Stimulated activated naive B cell treated with anti-CD40 and anti-IgM and Interleukin-4, amounts not matched to agents 10 μg/mL and 1 μg/mL and 100 μg/mL, for 72 hours (primary cell): Measurements from ENCODE around the gene IL7R.

Experiments
- ATAC-seq, 2 donors: fragments of 150-1000 bp; cut with Tn5 transposase; replicated peaks; 2 replicates each; pipeline ENCODE4 v1.10.0; 2021; ENCODE audit warnings: moderate library complexity in 1 of 2
- DNase-seq: peaks from one replicate; pipeline ENCODE4 v3.0.0; 2021
- H3K27ac Mint-ChIP-seq: one replicate; pipeline ENCODE4 v1.8.0; 2022; ENCODE audit warnings: mild to moderate bottlenecking, mixed read lengths
- H3K27me3 Mint-ChIP-seq, 2 donors: one replicate each; pipeline ENCODE4 v1.8.0; 2022; ENCODE audit warnings: mixed read lengths in 2 of 2
- H3K36me3 Mint-ChIP-seq, 2 donors: one replicate each; pipeline ENCODE4 v1.8.0; 2022; ENCODE audit warnings: mixed read lengths in 2 of 2, mild to moderate bottlenecking in 1 of 2
- H3K4me1 Mint-ChIP-seq, 2 donors: one replicate each; pipeline ENCODE4 v1.8.0; 2022; ENCODE audit warnings: mixed read lengths in 2 of 2, mild to moderate bottlenecking in 1 of 2
- H3K4me3 Mint-ChIP-seq, 2 donors: one replicate each; pipeline ENCODE4 v1.8.0; 2022; ENCODE audit warnings: mild to moderate bottlenecking in 2 of 2, mixed read lengths in 2 of 2, moderate library complexity in 1 of 2
- H3K9me3 Mint-ChIP-seq, 2 donors: one replicate each; pipeline ENCODE4 v1.8.0; 2022; ENCODE audit warnings: mixed read lengths in 2 of 2, mild to moderate bottlenecking in 1 of 2

IL7R gene, protein sequence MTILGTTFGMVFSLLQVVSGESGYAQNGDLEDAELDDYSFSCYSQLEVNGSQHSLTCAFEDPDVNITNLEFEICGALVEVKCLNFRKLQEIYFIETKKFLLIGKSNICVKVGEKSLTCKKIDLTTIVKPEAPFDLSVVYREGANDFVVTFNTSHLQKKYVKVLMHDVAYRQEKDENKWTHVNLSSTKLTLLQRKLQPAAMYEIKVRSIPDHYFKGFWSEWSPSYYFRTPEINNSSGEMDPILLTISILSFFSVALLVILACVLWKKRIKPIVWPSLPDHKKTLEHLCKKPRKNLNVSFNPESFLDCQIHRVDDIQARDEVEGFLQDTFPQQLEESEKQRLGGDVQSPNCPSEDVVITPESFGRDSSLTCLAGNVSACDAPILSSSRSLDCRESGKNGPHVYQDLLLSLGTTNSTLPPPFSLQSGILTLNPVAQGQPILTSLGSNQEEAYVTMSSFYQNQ

DNA sequence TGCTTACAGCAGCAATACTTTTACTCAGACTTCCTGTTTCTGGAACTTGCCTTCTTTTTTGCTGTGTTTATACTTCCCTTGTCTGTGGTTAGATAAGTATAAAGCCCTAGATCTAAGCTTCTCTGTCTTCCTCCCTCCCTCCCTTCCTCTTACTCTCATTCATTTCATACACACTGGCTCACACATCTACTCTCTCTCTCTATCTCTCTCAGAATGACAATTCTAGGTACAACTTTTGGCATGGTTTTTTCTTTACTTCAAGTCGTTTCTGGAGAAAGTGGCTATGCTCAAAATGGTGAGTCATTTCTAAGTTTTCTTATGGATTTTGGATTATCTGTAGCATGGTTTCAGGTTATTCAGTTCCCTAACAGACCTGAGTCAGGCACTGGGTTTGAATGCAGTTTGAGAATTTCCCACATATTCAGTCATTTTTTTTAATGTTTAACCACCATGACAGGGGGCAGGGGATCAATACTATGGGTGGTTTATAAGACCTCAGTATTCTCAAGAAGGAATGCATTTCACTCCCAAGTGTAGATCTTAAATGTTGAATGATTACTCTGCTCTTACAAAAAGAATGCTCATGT is at the start of gene IL7R:
IL7R (plus strand) TSS at position 127 of the 587 bp plus-strand sequence; CDS start at position 214, 87 bp downstream.
- ATAC-seq = peak; percentile 60 to 65
- Mint-ChIP-seq H3K4me1 (peaks cover 21 to 69% of the 10 kb centered on the region in 2 donors), H3K27me3 (no peaks in the 10 kb centered on the region), H3K27ac (peak within 1 kb of the TSS; percentile 26), H3K9me3 (no peaks in the 10 kb centered on the region), H3K36me3 (peaks cover 9 to 11% of the 10 kb centered on the region in 2 donors), H3K4me3 (peak within 1 kb of the TSS; percentile 42 to 62)
- no peak for DNase-seq

- Mint-ChIP-seq H3K4me1 (no peaks in the 10 kb centered on the region), H3K4me3 (no peak overlapping the region), H3K27ac (no peak overlapping the region), H3K9me3 (no peaks in the 10 kb centered on the region), H3K36me3 (no peaks in the 10 kb centered on the region), H3K27me3 (no peaks in the 10 kb centered on the region)
- DNase-seq (no peak), ATAC-seq (no peak)
These were observed 46.1 kb upstream of the IL7R start for GRCh38 chr5:35810601-35811000.

DNA sequence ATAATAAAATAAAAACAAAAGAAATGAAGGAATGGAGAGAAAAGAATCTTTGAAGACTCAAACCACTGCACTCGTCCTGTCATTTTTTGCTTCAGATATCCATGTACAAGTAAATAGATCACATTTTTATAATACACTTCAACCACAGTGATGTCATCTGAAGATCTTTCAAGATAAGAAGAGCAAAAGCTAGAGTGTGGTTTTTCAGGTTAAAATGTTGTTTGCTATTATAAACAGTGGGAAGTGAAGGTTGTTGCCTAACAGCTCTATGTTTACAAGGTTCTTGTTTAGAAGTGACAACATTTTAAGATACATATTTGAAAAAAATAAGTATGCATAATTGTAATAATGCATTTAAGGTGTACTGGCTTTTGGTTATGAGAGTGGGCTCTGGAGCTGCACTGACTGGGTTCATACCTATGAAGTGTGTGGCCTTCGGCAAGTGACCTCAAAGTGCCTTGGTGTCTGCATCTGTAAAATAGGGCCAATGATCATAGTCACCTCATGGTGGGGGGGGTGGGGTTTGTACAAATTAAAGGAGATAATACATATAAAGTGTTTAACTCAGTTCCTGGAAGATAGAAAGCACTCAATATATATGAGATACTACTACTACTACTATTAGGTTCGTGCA is 45.5 kb upstream of the IL7R start:
- Mint-ChIP-seq H3K9me3 (no peaks in the 10 kb centered on the region), H3K4me1 (no peaks in the 10 kb centered on the region), H3K4me3 (no peak overlapping the region), H3K27me3 (no peaks in the 10 kb centered on the region), H3K36me3 (no peaks in the 10 kb centered on the region), H3K27ac (no peak overlapping the region)
- DNase-seq (no peak), ATAC-seq (no peak)

DNA sequence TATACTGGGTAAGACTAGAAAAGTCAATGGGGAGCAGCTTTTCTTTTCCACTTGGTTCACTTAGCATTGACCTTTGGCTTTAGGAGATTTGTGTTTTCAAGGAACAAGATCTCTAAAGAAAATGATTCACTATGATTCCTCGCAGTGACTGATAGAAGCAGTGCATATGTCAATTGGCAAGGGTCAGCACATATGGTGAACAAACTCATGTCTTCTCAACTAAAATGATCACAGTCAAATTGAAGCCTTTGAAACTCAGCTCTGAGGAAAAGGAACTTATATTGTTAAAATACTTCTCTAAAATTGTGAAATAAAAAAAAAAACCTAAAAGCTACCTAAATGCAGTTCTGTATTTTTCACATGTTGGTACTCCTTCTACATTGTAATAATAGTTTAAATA is 43.2 kb upstream of the IL7R start:
- Mint-ChIP-seq H3K36me3 (no peaks in the 10 kb centered on the region), H3K4me1 (no peaks in the 10 kb centered on the region), H3K27ac (no peak overlapping the region), H3K9me3 (no peaks in the 10 kb centered on the region), H3K4me3 (no peak overlapping the region), H3K27me3 (no peaks in the 10 kb centered on the region)
- DNase-seq = no peak
- no peak for ATAC-seq

DNA sequence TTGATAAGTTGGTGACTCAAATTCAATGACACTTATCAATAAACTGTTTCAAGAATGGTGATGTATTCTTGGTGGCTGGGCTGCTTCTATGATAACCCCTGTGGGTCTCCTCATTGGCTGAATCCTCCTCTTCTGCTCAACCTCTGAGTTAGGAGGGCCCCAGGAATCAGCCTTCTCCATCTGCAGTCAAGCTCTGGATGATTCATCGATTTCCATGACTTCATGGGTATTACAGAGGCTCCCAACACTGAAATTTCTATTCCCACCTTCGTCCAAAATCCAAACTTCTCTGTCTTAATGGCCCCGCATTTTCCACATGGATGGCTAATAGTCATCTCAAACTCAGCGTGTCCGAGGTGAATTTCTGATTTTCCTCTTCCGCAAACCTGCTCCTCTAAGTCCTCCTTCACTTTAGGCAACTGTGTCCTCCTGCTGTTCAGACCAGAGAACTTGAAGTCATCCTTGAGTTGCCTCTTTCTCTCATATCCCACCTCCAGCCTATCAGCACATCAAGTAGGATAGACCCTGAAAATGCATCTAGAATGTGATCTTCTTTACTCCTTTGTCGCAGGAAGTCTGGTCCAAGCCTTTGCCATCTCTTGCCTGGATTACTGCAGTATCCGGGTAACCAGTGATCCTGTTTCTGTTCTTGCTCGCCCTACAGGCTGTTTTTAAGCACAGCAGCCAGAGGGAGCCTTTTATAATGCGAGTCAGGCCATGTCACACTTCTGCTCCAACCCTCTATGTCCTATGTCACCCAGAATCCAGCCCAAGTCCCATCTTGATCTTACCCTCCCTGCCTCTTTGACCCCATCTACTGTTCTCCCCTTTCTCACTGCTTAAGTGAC is 41.4 kb upstream of the IL7R start:
- Mint-ChIP-seq H3K9me3 (no peaks in the 10 kb centered on the region), H3K27me3 (no peaks in the 10 kb centered on the region), H3K4me1 (peaks cover 0 to 1% of the 10 kb centered on the region in 2 donors), H3K36me3 (no peaks in the 10 kb centered on the region), H3K27ac (no peak overlapping the region), H3K4me3 (no peak overlapping the region)
- DNase-seq = no peak
- peak; percentile 38 to 50 for ATAC-seq

DNA sequence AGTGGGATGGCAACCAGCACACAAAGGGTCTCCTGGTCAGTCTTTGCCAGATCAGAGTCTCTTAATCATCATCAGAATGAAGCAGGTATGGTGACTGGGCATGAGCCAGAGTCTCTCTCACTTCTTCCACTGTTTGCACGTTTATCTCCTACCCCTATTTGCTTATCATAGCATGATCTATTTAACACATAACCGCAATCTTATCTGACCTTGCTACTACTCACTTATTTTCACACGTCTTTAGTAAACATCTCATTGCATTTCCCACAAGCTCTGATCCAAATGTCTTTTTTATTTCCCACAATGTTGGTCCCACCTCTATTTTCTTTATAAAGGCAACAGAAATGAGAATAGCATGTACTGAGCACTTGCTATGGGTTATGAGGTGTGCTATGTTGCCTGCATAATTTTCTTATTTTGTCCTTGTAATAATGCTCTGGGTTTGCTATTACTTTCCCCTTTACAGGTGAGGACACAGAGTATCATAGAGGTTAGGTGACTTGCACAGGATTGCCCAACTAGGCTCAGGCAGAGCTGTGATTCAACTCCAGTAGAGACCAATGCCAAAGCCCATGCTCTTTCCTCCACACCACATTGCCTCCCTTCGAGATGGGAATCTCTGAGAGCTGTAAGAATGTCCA is 39.7 kb upstream of the IL7R start:
- Mint-ChIP-seq H3K9me3 (peaks cover 0 to 7% of the 10 kb centered on the region in 2 donors), H3K4me3 (no peak overlapping the region), H3K27ac (no peak overlapping the region), H3K27me3 (no peaks in the 10 kb centered on the region), H3K36me3 (no peaks in the 10 kb centered on the region), H3K4me1 (peaks cover 5 to 11% of the 10 kb centered on the region in 2 donors)
- ATAC-seq (no peak), DNase-seq (no peak)

GRCh38 chr5:35819026-35819425 is 37.7 kb upstream of the IL7R start:
- no peak for DNase-seq
- ATAC-seq = no peak
- H3K4me3 Mint-ChIP-seq = no peak overlapping the region
- H3K36me3 Mint-ChIP-seq = no peaks in the 10 kb centered on the region
- H3K27ac Mint-ChIP-seq = no peak overlapping the region
- peaks cover 5 to 11% of the 10 kb centered on the region in 2 donors for H3K4me1 Mint-ChIP-seq
- H3K27me3 Mint-ChIP-seq = no peaks in the 10 kb centered on the region
- H3K9me3 Mint-ChIP-seq = peaks cover 0 to 7% of the 10 kb centered on the region in 2 donors

GRCh38 chr5:35819668-35820067 is 37.0 kb upstream of the IL7R start:
- Mint-ChIP-seq H3K27ac (no peak overlapping the region), H3K9me3 (peaks cover 0 to 7% of the 10 kb centered on the region in 2 donors), H3K4me3 (no peak overlapping the region), H3K4me1 (peaks cover 5 to 11% of the 10 kb centered on the region in 2 donors), H3K36me3 (no peaks in the 10 kb centered on the region), H3K27me3 (no peaks in the 10 kb centered on the region)
- no peak for DNase-seq
- no peak for ATAC-seq

DNA sequence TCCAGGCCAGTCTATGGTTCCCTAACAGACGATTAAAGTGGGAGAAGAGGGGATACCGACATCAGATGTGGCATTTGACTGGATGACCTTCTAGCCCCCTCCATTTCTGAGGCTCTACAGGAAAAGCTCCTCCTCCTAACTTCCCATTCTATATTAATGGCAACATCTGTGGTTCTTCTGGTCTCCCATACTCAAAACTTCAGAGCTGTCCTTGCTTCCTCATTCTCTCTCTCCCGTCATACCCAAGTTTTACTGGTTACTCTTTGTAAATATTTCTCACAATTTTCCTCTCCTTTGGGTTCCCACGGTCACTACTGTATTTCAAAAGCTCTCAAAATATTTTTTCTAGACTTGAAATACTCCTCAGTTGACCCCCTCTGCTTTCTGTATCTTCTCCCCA is 36.0 kb upstream of the IL7R start:
- no peak for DNase-seq
- peaks cover 0 to 7% of the 10 kb centered on the region in 2 donors for H3K9me3 Mint-ChIP-seq
- H3K4me3 Mint-ChIP-seq = no peak overlapping the region
- H3K27me3 Mint-ChIP-seq = no peaks in the 10 kb centered on the region
- no peaks in the 10 kb centered on the region for H3K36me3 Mint-ChIP-seq
- ATAC-seq = peak in 1 of 2 donors; percentile 29
- peaks cover 5 to 11% of the 10 kb centered on the region in 2 donors for H3K4me1 Mint-ChIP-seq
- peak overlapping the region; percentile 7 for H3K27ac Mint-ChIP-seq

DNA sequence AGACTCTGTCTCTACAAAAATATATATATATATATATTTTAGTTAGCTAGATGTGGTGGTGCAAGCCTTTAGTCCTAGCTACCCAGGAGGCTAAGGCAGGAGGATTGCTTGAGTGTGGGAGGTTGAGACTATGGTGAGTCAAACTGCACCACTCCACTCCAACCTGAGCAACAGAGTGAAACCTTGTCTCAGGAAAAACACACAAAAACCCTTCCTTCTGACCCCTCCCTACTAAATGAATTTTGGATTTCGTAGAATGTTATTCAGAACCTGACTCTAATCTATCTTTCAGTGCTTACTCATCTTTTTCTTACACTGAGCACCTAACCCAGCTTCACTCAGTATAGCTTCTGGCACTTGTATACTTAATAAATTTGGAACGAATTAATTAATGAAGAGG is 35.2 kb upstream of the IL7R start:
- ATAC-seq (no peak), DNase-seq (no peak)
- H3K27me3 Mint-ChIP-seq = no peaks in the 10 kb centered on the region
- peaks cover 0 to 7% of the 10 kb centered on the region in 2 donors for H3K9me3 Mint-ChIP-seq
- no peaks in the 10 kb centered on the region for H3K36me3 Mint-ChIP-seq
- H3K4me1 Mint-ChIP-seq = peaks cover 6 to 14% of the 10 kb centered on the region in 2 donors
- no peak overlapping the region for H3K4me3 Mint-ChIP-seq
- H3K27ac Mint-ChIP-seq = no peak overlapping the region

DNA sequence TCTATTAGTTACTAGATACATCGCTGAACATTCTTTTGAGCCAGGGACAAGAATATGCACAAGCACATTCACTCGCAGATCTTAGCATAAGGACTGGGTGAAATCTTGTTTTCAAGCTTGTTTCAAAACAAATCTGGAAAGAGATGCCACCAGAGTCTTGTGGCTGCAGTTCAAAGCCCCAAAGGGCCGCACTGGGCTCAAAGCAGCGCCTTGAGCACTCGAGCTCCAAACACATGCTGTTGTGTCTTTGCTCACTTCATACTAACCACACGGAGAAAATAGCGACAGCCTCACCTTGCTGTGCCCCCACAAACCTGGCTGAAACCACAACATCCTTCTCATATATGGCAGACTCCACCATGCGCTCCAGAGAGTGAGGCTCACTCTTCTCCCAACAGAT is 34.2 kb upstream of the IL7R start:
- no peak for DNase-seq
- Mint-ChIP-seq H3K36me3 (no peaks in the 10 kb centered on the region), H3K4me1 (peaks cover 7 to 24% of the 10 kb centered on the region in 2 donors), H3K9me3 (peaks cover 0 to 7% of the 10 kb centered on the region in 2 donors), H3K27ac (no peak overlapping the region), H3K4me3 (no peak overlapping the region), H3K27me3 (no peaks in the 10 kb centered on the region)
- ATAC-seq = no peak

GRCh38 chr5:35823347-35824098 is 33.2 kb upstream of the IL7R start:
- Mint-ChIP-seq H3K4me3 (no peak overlapping the region), H3K36me3 (no peaks in the 10 kb centered on the region), H3K27me3 (no peaks in the 10 kb centered on the region), H3K4me1 (peaks cover 11 to 33% of the 10 kb centered on the region in 2 donors), H3K9me3 (peaks cover 0 to 7% of the 10 kb centered on the region in 2 donors), H3K27ac (no peak overlapping the region)
- ATAC-seq (no peak), DNase-seq (no peak)

GRCh38 chr5:35826056-35826455 is 30.6 kb upstream of the IL7R start:
- no peak overlapping the region for H3K27ac Mint-ChIP-seq
- no peak overlapping the region for H3K4me3 Mint-ChIP-seq
- H3K27me3 Mint-ChIP-seq = no peaks in the 10 kb centered on the region
- DNase-seq (no peak), ATAC-seq (no peak)
- peaks cover 7 to 24% of the 10 kb centered on the region in 2 donors for H3K4me1 Mint-ChIP-seq
- no peaks in the 10 kb centered on the region for H3K36me3 Mint-ChIP-seq
- H3K9me3 Mint-ChIP-seq = peaks cover 0 to under 1% of the 10 kb centered on the region in 2 donors
